Gastrocnemius medialis (tissue), 4 donors: ENCODE data around the gene PTPRN2. TPM values are rescaled to one million over a fixed set of nuclear protein-coding genes. Genes with fewer than 3 reads are reported as not detected.
"Not testable (repeated sequence)": the region's sequence is repeated elsewhere in the genome, so short reads cannot be mapped to it uniquely, and the experiment has no call there.

Source experiments
- ATAC-seq, 2 donors: fragments of 150-250 bp; one replicate each; pipeline ENCODE4 v1.9.1; 2016
- DNase-seq, 2 donors: peaks; one replicate each; pipeline ENCODE4 v3.0.0-alpha.2; 2019
- H3K27ac ChIP-seq, 4 donors: fragments of 200-600 bp; sonication (generic); 1 replicate in 1 of 4; 2 replicates in 3 of 4; pipeline ENCODE4 v1.5.1; 2016 to 2018; ENCODE audit warnings: mild to moderate bottlenecking in 2 of 4, moderate library complexity in 1 of 4
- H3K27me3 ChIP-seq, 3 donors: fragments of 200-600 bp; sonication (generic) in 2 of 3; 1 replicate in 1 of 3; 2 replicates in 2 of 3; pipeline versions ENCODE4 v1.5.1 to v1.6.0; 2016 to 2019; ENCODE audit warnings: mild to moderate bottlenecking in 1 of 3, moderate library complexity in 1 of 3
- H3K36me3 ChIP-seq, 2 donors: fragments of 200-600 bp; sonication (generic) in 1 of 2; one replicate each; pipeline ENCODE4 v1.5.1; 2017 to 2018
- H3K4me1 ChIP-seq, 2 donors: fragments of 200-600 bp; sonication (generic) in 1 of 2; one replicate each; pipeline ENCODE4 v1.5.1; 2016 to 2017; ENCODE audit warnings: mild to moderate bottlenecking in 2 of 2
- H3K4me3 ChIP-seq, 4 donors: fragments of 200-600 bp; sonication (generic) in 3 of 4; 1 replicate in 1 of 4; 2 replicates in 3 of 4; pipeline ENCODE4 v1.5.1; 2016 to 2019; ENCODE audit warnings: mild to moderate bottlenecking in 2 of 4
- H3K9me3 ChIP-seq, 3 donors: fragments of 200-600 bp; sonication (generic) in 2 of 3; 1 replicate in 1 of 3; 2 replicates in 2 of 3; pipeline ENCODE4 v1.5.1; 2016 to 2019
- CTCF ChIP-seq, 5 experiments: fragments of 450-650 bp in 3 of 5; fragments of 200-600 bp in 2 of 5; sonication (generic) in 2 of 5; IDR thresholded peaks in 4 of 5; conservative IDR thresholded peaks in 1 of 5; 1 replicate in 4 of 5; 2 replicates in 1 of 5; pipeline ENCODE4 v1.5.1; 2016 to 2019; ENCODE audit warnings: antibody characterized with exemption in 5 of 5, mild to moderate bottlenecking in 3 of 5, moderate library complexity in 3 of 5
- POLR2A ChIP-seq, 2 donors: fragments of 450-650 bp; IDR thresholded peaks; one replicate each; pipeline ENCODE4 v1.6.1; 2017; ENCODE audit warnings: antibody characterized with exemption in 2 of 2, mild to moderate bottlenecking in 2 of 2, moderate library complexity in 2 of 2
- in situ Hi-C, 4 donors: fragments of 200-750 bp; cut with MboI; loops; one replicate each; pipeline versions ENCODE4 v1.15.0 to v1.8.0; 2017; ENCODE audit warnings: low sequenced_read_pairs in 4 of 4
- intact Hi-C: fragments of 100-400 bp; cut with DNase I; formaldehyde crosslinking; loops from one replicate; pipeline ENCODE4 v1.15.1; 2023; ENCODE audit warnings: low total_unique reads
- total RNA-seq, 4 donors: library from RNA; depleted of rRNA; stranded (reverse); fragments of >200 nt; gene quantifications; one replicate each; pipeline versions ENCODE4 v1.1.0 to v1.2.3, GENCODE V29; 2016

Gene PTPRN2
- total RNA-seq, 4 donors from 2014 or later = 0.66 to 0.85 (median 0.81) TPM

- H3K27ac ChIP-seq = no peak overlapping the region
- H3K9me3 ChIP-seq = no peaks in the 10 kb centered on the region
- intact Hi-C loops (no loop called here), in situ Hi-C loops (no loop called here)
- no peaks in the 10 kb centered on the region for H3K27me3 ChIP-seq
- no peak for DNase-seq
- H3K36me3 ChIP-seq = no peaks in the 10 kb centered on the region
- no peak for TF ChIP-seq CTCF (IDR thresholded peaks at IDR 0.05 in 4 of 5, conservative IDR thresholded peaks at IDR 0.05 in 1 of 5)
- TF ChIP-seq POLR2A (IDR thresholded peaks at IDR 0.05) = no peak
- no peak for ATAC-seq
- H3K4me3 ChIP-seq = no peak overlapping the region
- no peaks in the 10 kb centered on the region for H3K4me1 ChIP-seq
These were observed 920.4 kb downstream of the PTPRN2 start for GRCh38 chr7:157667261-157667660.

- no peaks in the 10 kb centered on the region for H3K4me1 ChIP-seq
- no peaks in the 10 kb centered on the region for H3K36me3 ChIP-seq
- H3K9me3 ChIP-seq = no peaks in the 10 kb centered on the region
- in situ Hi-C loops = no loop called here
- no peak for TF ChIP-seq POLR2A (IDR thresholded peaks at IDR 0.05)
- TF ChIP-seq CTCF (IDR thresholded peaks at IDR 0.05 in 4 of 5, conservative IDR thresholded peaks at IDR 0.05 in 1 of 5) = no peak
- intact Hi-C loops = no loop called here
- no peaks in the 10 kb centered on the region for H3K27me3 ChIP-seq
- H3K27ac ChIP-seq = no peak overlapping the region
- DNase-seq = no peak
- no peak overlapping the region for H3K4me3 ChIP-seq
- ATAC-seq = no peak
These were observed 921.0 kb downstream of the PTPRN2 start for GRCh38 chr7:157666530-157667040.

- intact Hi-C loops, H3K27me3 ChIP-seq, ATAC-seq, in situ Hi-C loops, H3K9me3 ChIP-seq, H3K27ac ChIP-seq, H3K4me1 ChIP-seq, H3K4me3 ChIP-seq, H3K36me3 ChIP-seq, DNase-seq: not testable (repeated sequence)
These were observed 922.0 kb downstream of the PTPRN2 start for GRCh38 chr7:157665634-157665988.

- Histone ChIP-seq H3K27ac (no peak overlapping the region), H3K4me3 (no peak overlapping the region), H3K4me1 (no peaks in the 10 kb centered on the region), H3K9me3 (no peaks in the 10 kb centered on the region), H3K27me3 (no peaks in the 10 kb centered on the region), H3K36me3 (no peaks in the 10 kb centered on the region)
- in situ Hi-C loops (no loop called here), intact Hi-C loops (no loop called here)
- no peak for ATAC-seq
- no peak for TF ChIP-seq POLR2A (IDR thresholded peaks at IDR 0.05)
- no peak for TF ChIP-seq CTCF (IDR thresholded peaks at IDR 0.05 in 4 of 5, conservative IDR thresholded peaks at IDR 0.05 in 1 of 5)
- DNase-seq = no peak
These were observed 922.6 kb downstream of the PTPRN2 start for GRCh38 chr7:157664871-157665633.

GRCh38 chr7:157664034-157664433 lies 923.6 kb downstream of the PTPRN2 start:
- TF ChIP-seq CTCF (IDR thresholded peaks at IDR 0.05 in 4 of 5, conservative IDR thresholded peaks at IDR 0.05 in 1 of 5) = no peak
- TF ChIP-seq POLR2A (IDR thresholded peaks at IDR 0.05) = no peak
- no peak for DNase-seq
- in situ Hi-C loops (no loop called here), intact Hi-C loops (no loop called here)
- Histone ChIP-seq H3K9me3 (no peaks in the 10 kb centered on the region), H3K4me1 (no peaks in the 10 kb centered on the region), H3K27ac (no peak overlapping the region), H3K4me3 (no peak overlapping the region), H3K36me3 (no peaks in the 10 kb centered on the region), H3K27me3 (no peaks in the 10 kb centered on the region)
- no peak for ATAC-seq
